Prostate gland (tissue), 2 donors: ENCODE results near the gene MRGPRE.

ENCODE experiments used
- POLR2A ChIP-seq: fragments of 450-650 bp; IDR thresholded peaks from one replicate; pipeline ENCODE4 v1.6.1; 2016; ENCODE audit warnings: antibody characterized with exemption, mild to moderate bottlenecking
- POLR2AphosphoS5 ChIP-seq: sonication (generic); formaldehyde crosslinking; IDR thresholded peaks from one replicate; pipeline ENCODE4 v1.6.1; 2017; ENCODE audit warnings: antibody characterized with exemption
- TF ChIP-seq, protein P1 (sequence below), 4 experiments: fragments of 200-600 bp in 2 of 4; fragments of 450-650 bp in 2 of 4; sonication (generic) in 2 of 4; IDR thresholded peaks; 1 replicate in 3 of 4; 2 replicates in 1 of 4; pipeline ENCODE4 v1.5.1; 2016 to 2019; ENCODE audit warnings: antibody characterized with exemption in 4 of 4, mild to moderate bottlenecking in 2 of 4, moderate library complexity in 2 of 4

DNA sequence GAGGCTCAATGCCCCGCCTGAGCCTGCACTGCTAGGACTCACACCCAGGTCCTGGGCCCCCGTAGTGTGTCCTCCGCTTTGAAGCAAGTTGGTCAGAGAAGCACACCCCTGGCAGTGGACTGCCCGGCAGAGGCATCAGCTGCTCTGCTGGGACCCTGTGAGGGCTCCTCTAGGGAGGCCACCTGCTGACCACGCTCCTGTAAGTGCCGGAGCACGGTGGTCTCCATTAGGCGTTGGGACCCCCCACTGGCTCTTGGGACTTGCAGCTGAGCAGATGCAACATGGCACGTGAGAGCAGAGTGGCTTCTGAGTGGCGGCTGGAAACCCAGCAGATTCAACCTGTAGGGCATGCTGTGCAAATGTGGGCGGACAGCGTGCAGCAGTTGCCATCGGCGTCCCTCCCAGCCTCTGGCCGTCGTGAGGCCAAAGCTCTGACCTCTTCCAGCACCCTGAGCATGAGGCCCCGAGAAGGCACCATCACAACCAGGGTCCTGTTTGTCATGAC is 30.5 kb downstream of the MRGPRE start:
- no peak for TF ChIP-seq POLR2AphosphoS5
- TF ChIP-seq, protein P1, sequence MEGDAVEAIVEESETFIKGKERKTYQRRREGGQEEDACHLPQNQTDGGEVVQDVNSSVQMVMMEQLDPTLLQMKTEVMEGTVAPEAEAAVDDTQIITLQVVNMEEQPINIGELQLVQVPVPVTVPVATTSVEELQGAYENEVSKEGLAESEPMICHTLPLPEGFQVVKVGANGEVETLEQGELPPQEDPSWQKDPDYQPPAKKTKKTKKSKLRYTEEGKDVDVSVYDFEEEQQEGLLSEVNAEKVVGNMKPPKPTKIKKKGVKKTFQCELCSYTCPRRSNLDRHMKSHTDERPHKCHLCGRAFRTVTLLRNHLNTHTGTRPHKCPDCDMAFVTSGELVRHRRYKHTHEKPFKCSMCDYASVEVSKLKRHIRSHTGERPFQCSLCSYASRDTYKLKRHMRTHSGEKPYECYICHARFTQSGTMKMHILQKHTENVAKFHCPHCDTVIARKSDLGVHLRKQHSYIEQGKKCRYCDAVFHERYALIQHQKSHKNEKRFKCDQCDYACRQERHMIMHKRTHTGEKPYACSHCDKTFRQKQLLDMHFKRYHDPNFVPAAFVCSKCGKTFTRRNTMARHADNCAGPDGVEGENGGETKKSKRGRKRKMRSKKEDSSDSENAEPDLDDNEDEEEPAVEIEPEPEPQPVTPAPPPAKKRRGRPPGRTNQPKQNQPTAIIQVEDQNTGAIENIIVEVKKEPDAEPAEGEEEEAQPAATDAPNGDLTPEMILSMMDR (IDR thresholded peaks at IDR 0.05), result no peak
- no peak for TF ChIP-seq POLR2A
